AG10803 (cell line): Measurements from ENCODE around the gene TMCO4.

Experiments used
- DNase-seq: peaks from one replicate; pipeline ENCODE4 v3.0.0; 2010; ENCODE audit warnings: low read depth
- H3K4me3 ChIP-seq: 2 replicates; pipeline ENCODE4 v1.5.1; 2011; ENCODE audit warnings: mild to moderate bottlenecking, low read length, control low read depth
- CTCF ChIP-seq: conservative IDR thresholded peaks from 2 replicates; pipeline ENCODE4 v1.5.1; 2011; ENCODE audit warnings: mild to moderate bottlenecking, low read length, control low read depth, inconsistent platforms

Gene TMCO4

GRCh38 chr1:19633106-19633505 lies 166.6 kb downstream of the TMCO4 start:
- no peak for TF ChIP-seq CTCF
- DNase-seq, result no peak
- H3K4me3 ChIP-seq, result no peak overlapping the region
